Pancreas (tissue), 10 donors: ENCODE measurements around the gene GAPDH. TPM values are rescaled to one million over a fixed set of nuclear protein-coding genes. Genes with fewer than 3 reads are reported as not detected.
"Not testable (repeated sequence)": the region's sequence is repeated elsewhere in the genome, so short reads cannot be mapped to it uniquely, and the experiment has no call there.

Source experiments
- ATAC-seq, 4 donors: fragments of 200-7000 bp; cut with Tn5 transposase; one replicate each; pipeline versions ENCODE4 v1.8.0 to v1.9.1; 2020; ENCODE audit warnings: mild to moderate bottlenecking in 4 of 4, moderate library complexity in 4 of 4
- DNase-seq, 6 donors: peaks; one replicate each; pipeline ENCODE4 v3.0.0-alpha.2; 2020
- FAIRE-seq: peaks from 2 replicates; lab custom pipeline; 2012; peaks lifted over from hg19 to GRCh38; lab: Jason Lieb, UNC
- H3K27ac ChIP-seq, 4 donors: fragments of 200-600 bp; sonication (generic); 1 replicate in 3 of 4; 2 replicates in 1 of 4; pipeline versions ENCODE4 v1.5.0 to v1.8.0; 2020
- H3K27me3 ChIP-seq, 4 donors: fragments of 200-600 bp; one replicate each; pipeline ENCODE4 v1.8.0; 2021
- H3K36me3 ChIP-seq, 3 donors: fragments of 200-600 bp; sonication (generic) in 1 of 3; one replicate each; pipeline versions ENCODE4 v1.5.0 to v1.8.0; 2020 to 2021
- H3K4me1 ChIP-seq, 3 donors: fragments of 200-600 bp; one replicate each; pipeline ENCODE4 v1.8.0; 2021
- H3K4me3 ChIP-seq, 4 donors: fragments of 200-600 bp; sonication (generic) in 2 of 4; one replicate each; pipeline versions ENCODE4 v1.5.0 to v1.8.0; 2020 to 2021
- H3K9me3 ChIP-seq, 4 donors: fragments of 200-600 bp; one replicate each; pipeline ENCODE4 v1.8.0; 2021
- WGBS, 2 donors: extraction: QIAGEN DNeasy Blood & Tissue Kit; methylation state at CpG; one replicate each; pipeline ENCODE4 v1.1.7; 2013; 5-methylcytosine and 5-hydroxymethylcytosine counted together
- intact Hi-C, 3 donors: fragments of 100-400 bp; cut with DNase I; formaldehyde crosslinking; loops; one replicate each; pipeline versions ENCODE4 v1.11.1 to v1.14.2; 2022
- polyA plus RNA-seq, 2 donors: library from polyadenylated mRNA; stranded (reverse); fragments of 200-250 nt; gene quantifications; one replicate each; pipeline ENCODE4 v1.2.3, GENCODE V29; 2013
- total RNA-seq, 6 donors: library from RNA; stranded (reverse); fragmentation: NEBNext Ultra II Directional in 4 of 6; extraction: Animal tissue kit (Norgen Biotek cat#: 25700) in 4 of 6; gene quantifications; one replicate each; pipeline versions ENCODE4 v1.2.1 to v1.2.4, GENCODE V29; 2021 to 2023
- TF ChIP-seq, protein P1 (sequence below), 4 donors: fragments of 200-600 bp; sonication (generic) in 3 of 4; IDR thresholded peaks; one replicate each; pipeline versions ENCODE4 v1.5.0 to v1.8.0; 2021; ENCODE audit warnings: antibody characterized with exemption in 4 of 4
- donor health status: healthy with polysubstance abuse.
- donor health status: DM: no; HTN: no; CAD: no; lungs with moderate emphysema.
- donor health status: DM: no; HTN: no; CAD: no.
- donor health status: control.
- donor health status: control.
- donor health status: Bipolar disorder and iron deficiency.
- donor health status: DM: yes; HTN: yes; CAD: no.
- donor health status: DM: no; HTN: no; CAD: no.
- donor health status: DM: no; HTN: no; CAD: no.
- donor health status: DM: yes; HTN: yes; CAD: no.

The GAPDH gene
- total RNA-seq: 100 to 1,000 TPM; 149 to 657 (median 339) TPM
- polyA plus RNA-seq: 100 to 1,000 TPM; 425 to 627 TPM

DNA sequence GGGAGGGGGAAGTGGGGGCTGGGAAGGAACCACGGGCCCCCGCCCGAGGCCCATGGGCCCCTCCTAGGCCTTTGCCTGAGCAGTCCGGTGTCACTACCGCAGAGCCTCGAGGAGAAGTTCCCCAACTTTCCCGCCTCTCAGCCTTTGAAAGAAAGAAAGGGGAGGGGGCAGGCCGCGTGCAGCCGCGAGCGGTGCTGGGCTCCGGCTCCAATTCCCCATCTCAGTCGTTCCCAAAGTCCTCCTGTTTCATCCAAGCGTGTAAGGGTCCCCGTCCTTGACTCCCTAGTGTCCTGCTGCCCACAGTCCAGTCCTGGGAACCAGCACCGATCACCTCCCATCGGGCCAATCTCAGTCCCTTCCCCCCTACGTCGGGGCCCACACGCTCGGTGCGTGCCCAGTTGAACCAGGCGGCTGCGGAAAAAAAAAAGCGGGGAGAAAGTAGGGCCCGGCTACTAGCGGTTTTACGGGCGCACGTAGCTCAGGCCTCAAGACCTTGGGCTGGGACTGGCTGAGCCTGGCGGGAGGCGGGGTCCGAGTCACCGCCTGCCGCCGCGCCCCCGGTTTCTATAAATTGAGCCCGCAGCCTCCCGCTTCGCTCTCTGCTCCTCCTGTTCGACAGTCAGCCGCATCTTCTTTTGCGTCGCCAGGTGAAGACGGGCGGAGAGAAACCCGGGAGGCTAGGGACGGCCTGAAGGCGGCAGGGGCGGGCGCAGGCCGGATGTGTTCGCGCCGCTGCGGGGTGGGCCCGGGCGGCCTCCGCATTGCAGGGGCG is at the start of gene GAPDH:
Gene GAPDH, plus strand, starts transcription at position 595 of the 772 bp plus-strand sequence. CDS start 316 bp downstream, outside the sequence.
- Histone ChIP-seq H3K27me3 (no peaks in the 10 kb centered on the region), H3K4me1 (peaks cover 13 to 15% (median 15%) of the 10 kb centered on the region in 3 donors), H3K9me3 (no peaks in the 10 kb centered on the region), H3K27ac (peak within 1 kb of the TSS; percentile 82 to 98 (median 89)), H3K4me3 (peak within 1 kb of the TSS; percentile 94 to 99 (median 96)), H3K36me3 (peaks cover 3 to 28% (median 7%) of the 10 kb centered on the region in 3 donors)
- TF ChIP-seq, protein P1, sequence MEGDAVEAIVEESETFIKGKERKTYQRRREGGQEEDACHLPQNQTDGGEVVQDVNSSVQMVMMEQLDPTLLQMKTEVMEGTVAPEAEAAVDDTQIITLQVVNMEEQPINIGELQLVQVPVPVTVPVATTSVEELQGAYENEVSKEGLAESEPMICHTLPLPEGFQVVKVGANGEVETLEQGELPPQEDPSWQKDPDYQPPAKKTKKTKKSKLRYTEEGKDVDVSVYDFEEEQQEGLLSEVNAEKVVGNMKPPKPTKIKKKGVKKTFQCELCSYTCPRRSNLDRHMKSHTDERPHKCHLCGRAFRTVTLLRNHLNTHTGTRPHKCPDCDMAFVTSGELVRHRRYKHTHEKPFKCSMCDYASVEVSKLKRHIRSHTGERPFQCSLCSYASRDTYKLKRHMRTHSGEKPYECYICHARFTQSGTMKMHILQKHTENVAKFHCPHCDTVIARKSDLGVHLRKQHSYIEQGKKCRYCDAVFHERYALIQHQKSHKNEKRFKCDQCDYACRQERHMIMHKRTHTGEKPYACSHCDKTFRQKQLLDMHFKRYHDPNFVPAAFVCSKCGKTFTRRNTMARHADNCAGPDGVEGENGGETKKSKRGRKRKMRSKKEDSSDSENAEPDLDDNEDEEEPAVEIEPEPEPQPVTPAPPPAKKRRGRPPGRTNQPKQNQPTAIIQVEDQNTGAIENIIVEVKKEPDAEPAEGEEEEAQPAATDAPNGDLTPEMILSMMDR (IDR thresholded peaks at IDR 0.05): no peak
- intact Hi-C loops: no loop called here
- DNase-seq (peak; percentile 86 to 96 (median 90)), FAIRE-seq (no peak), ATAC-seq (peak; percentile 84 to 86 (median 86))
- WGBS, 2 donors: 0 to 1% methylated on average over 60 to 62 of the region's 62 CpGs

DNA sequence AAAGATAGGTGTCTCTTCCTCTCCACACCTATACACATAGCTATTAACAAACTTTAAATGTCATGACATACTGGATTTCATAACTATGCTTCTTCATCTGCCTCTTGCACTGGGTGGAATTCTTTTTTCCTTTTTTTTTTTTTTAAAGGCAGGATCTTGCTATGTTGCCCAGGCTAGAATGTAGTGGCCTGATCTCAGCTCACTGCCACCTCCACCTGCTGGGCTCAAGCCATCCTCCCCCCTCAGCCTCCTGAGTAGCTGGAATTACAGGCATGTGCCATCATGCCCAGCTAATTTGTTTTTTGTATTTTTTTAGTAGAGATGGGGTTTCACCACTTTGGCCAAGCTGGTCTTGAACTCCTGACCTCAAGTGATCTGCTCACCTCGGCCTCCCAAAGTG is 46.1 kb upstream of the GAPDH start:
- intact Hi-C loops: no loop called here

DNA sequence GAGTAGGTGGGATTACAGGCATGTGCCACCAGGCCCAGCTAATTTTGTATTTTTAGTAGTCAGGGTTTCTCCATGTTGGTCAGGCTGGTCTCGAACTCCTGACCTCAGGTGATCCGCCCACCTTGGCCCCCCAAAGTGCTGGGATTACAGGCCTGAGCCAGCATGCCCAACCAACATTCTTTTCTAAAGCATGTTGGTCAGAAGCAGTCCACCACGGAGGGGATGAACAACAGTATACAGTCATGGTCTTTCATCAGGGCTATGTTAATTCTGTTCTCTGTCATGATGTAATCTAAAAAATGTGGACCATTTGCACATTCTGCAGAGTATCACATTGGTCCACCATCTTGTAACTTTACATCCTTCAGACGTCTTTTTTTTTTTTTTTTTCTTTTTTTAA is 44.9 kb upstream of the GAPDH start:
- no peaks in the 10 kb centered on the region for H3K36me3 ChIP-seq
- TF ChIP-seq, protein P1 (IDR thresholded peaks at IDR 0.05): no peak
- DNase-seq: no peak
- WGBS, 2 donors: 61 to 69% methylated on average over 4 of the region's 4 CpGs
- H3K4me1 ChIP-seq: peaks cover 0 to 8% (median 2%) of the 10 kb centered on the region in 3 donors
- FAIRE-seq: no peak
- H3K4me3 ChIP-seq: no peak overlapping the region
- no peak for ATAC-seq
- no peaks in the 10 kb centered on the region for H3K27me3 ChIP-seq
- H3K9me3 ChIP-seq: no peaks in the 10 kb centered on the region
- intact Hi-C loops: no loop called here
- no peak overlapping the region for H3K27ac ChIP-seq

More for the DNA sequence above, 46.1 kb upstream of the GAPDH start:
- no peak overlapping the region for H3K4me3 ChIP-seq
- FAIRE-seq: no peak
- whole genome bisulfite sequencing, 2 donors: 85% methylated on average over 1 of the region's 1 CpG
- no peak for ATAC-seq
- DNase-seq: no peak
- peaks cover 0 to 6% (median 0%) of the 10 kb centered on the region in 3 donors for H3K4me1 ChIP-seq
- H3K27ac ChIP-seq: no peak overlapping the region
- no peaks in the 10 kb centered on the region for H3K27me3 ChIP-seq
- TF ChIP-seq, protein P1 (IDR thresholded peaks at IDR 0.05): no peak
- no peaks in the 10 kb centered on the region for H3K36me3 ChIP-seq
- no peaks in the 10 kb centered on the region for H3K9me3 ChIP-seq

DNA sequence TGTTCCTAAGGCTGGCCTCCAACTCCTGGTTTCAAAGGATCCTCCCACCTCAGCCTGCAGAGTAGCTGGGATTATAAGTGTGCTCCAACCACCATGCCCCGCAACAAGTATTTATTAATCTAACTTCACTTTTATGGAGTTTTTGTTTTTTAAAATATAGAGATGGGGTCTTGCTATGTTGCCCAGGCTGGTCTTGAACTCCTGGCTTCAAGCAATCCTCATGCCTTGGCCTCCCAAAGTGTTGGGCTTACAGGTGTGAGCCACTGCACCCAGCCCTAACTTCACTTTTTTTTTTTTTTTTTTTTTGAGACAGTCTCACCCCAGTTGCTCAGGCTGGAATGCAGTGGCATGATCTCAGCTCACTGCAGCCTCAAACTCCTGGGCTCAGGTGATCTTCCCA is 43.6 kb upstream of the GAPDH start:
- ATAC-seq, H3K27ac ChIP-seq, intact Hi-C loops, H3K4me3 ChIP-seq, DNase-seq, H3K36me3 ChIP-seq, FAIRE-seq, H3K27me3 ChIP-seq, H3K9me3 ChIP-seq: not testable (repeated sequence)
- WGBS, 2 donors: 94 to 100% methylated on average over 1 of the region's 1 CpG
- peaks cover 7 to 16% (median 15%) of the 10 kb centered on the region in 3 donors for H3K4me1 ChIP-seq

DNA sequence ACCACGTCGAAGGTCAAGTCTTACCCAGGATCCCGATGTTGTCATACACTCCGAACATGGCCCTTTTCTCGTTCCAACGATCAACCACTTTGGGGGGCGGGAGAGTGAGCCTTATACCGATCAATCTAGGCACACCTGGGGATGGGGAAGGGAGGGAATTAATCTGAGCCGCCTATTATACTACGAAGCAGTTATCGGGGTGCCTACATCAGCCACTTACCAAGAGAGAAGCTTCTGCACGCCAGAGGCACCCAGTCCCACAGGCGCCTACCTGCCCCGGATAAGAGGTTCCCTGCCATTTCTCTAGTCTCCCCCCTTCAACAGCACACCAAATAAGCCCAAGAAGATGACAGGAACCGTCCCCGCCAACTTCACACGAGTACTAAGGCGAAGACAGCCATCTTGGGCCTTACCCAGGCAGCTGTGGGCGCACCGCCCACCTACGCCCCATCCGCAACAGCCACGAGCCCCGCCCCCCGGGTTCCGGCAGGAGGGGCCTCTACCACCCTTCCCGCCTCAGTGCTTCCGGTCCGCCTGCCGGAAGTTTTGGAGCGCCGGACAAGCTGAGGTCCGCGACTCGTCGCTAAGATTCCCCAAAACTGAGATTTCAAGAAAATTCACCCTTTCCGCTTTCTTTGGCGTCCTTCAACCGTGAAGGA is 41.4 kb upstream of the GAPDH start, which contains the start of gene MRPL51:
Gene MRPL51, minus strand, starts transcription at position 425 of the 659 bp plus-strand sequence. Its CDS starts 126 bp downstream, at position 299.
- Histone ChIP-seq H3K4me1 (peaks cover 7 to 16% (median 15%) of the 10 kb centered on the region in 3 donors), H3K9me3 (no peaks in the 10 kb centered on the region), H3K27ac (peak within 1 kb of the TSS; percentile 76 to 94 (median 86)), H3K27me3 (no peaks in the 10 kb centered on the region), H3K36me3 (no peaks in the 10 kb centered on the region), H3K4me3 (peak within 1 kb of the TSS; percentile 58 to 85 (median 76))
- 0 to 1% methylated on average over 39 of the region's 39 CpGs for WGBS, 2 donors
- TF ChIP-seq, protein P1 (IDR thresholded peaks at IDR 0.05): no peak
- ATAC-seq (peak; percentile 95 to 98 (median 98)), FAIRE-seq (peak; percentile 17), DNase-seq (peak; percentile 94 to 99 (median 98))
- intact Hi-C loops: no loop called here
